GM12878 (cell line): ENCODE results near the gene ANKMY1. TPM values are rescaled to one million over a fixed set of nuclear protein-coding genes. Genes with fewer than 3 reads are reported as not detected.

Experiments used
- ATAC-seq: fragments of 200-7000 bp; cut with Tn5 transposase; 3 replicates; pipeline ENCODE4 v1.9.1; 2020; ENCODE audit warnings: mild to moderate bottlenecking, moderate library complexity
- BruUV-seq: library from RNA; stranded (reverse); fragments of 400-500 nt; replicated peaks from 2 replicates; lab custom pipeline; 2021; lab: Mats Ljungman, UMichigan
- CTCF ChIA-PET: fragments of 300-600 bp; sonication (Branson Sonifier 250); formaldehyde crosslinking; extraction: SDS; loops from one replicate; lab custom pipeline; 2021; ENCODE audit warnings: inconsistent platforms; lab: Yijun Ruan, JAX
- POLR2A ChIA-PET: fragments of 350-600 bp; formaldehyde crosslinking; extraction: SDS; loops from one replicate; lab custom pipeline; 2021; ENCODE audit warnings: inconsistent platforms; lab: Charles Lee
- RAD21 ChIA-PET: fragments of 300-600 bp; sonication (Branson Sonifier 250); formaldehyde crosslinking; loops from one replicate; lab custom pipeline; 2023; ENCODE audit warnings: antibody characterized with exemption; ENCODE audit not compliant: unreplicated experiment; lab: Charles Lee
- SMC1A ChIA-PET: fragments of 300-600 bp; sonication (Branson Sonifier 250); formaldehyde crosslinking; loops from one replicate; lab custom pipeline; 2023; ENCODE audit not compliant: unreplicated experiment, uncharacterized antibody; lab: Charles Lee
- DNase-seq: peaks from one replicate; pipeline ENCODE4 v3.0.0-alpha.2; 2011; ENCODE audit warnings: low read depth, low spot score
- FAIRE-seq: peaks from 3 replicates; lab custom pipeline; 2011; peaks lifted over from hg19 to GRCh38; lab: Jason Lieb, UNC
- H2AFZ ChIP-seq: 2 replicates; pipeline ENCODE4 v1.6.0; 2011; ENCODE audit warnings: low read depth, low read length, control low read depth; ENCODE audit not compliant: control insufficient read depth
- H3K27ac ChIP-seq: 2 replicates; pipeline ENCODE4 v1.5.1; 2011; ENCODE audit warnings: control low read depth; ENCODE audit not compliant: control insufficient read depth, insufficient read depth
- H3K27me3 ChIP-seq, 2 experiments: replicated peaks in 1 of 2; 2 replicates each; pipeline versions ENCODE4 v1.6.0 to v1.6.1; 2011; ENCODE audit warnings: low read length in 1 of 2; ENCODE audit not compliant: control insufficient read depth in 2 of 2, insufficient read depth in 2 of 2
- H3K36me3 ChIP-seq, 2 experiments: 2 replicates each; pipeline ENCODE4 v1.5.1; 2011; ENCODE audit warnings: low read length in 1 of 2; ENCODE audit not compliant: control insufficient read depth in 2 of 2, insufficient read depth in 2 of 2
- H3K4me1 ChIP-seq: 2 replicates; pipeline ENCODE4 v1.6.1; 2011; ENCODE audit warnings: mild to moderate bottlenecking, low read length, moderate library complexity, mixed read lengths; ENCODE audit not compliant: control insufficient read depth, insufficient read depth
- H3K4me2 ChIP-seq: 2 replicates; pipeline ENCODE4 v1.6.0; 2011; ENCODE audit warnings: control low read depth; ENCODE audit not compliant: control insufficient read depth, insufficient read depth
- H3K4me3 ChIP-seq: fragments of 200-600 bp; sonication (generic); 2 replicates; pipeline ENCODE4 v1.5.1; 2016
- H3K79me2 ChIP-seq: 2 replicates; pipeline ENCODE4 v1.6.0; 2011; ENCODE audit warnings: low read length; ENCODE audit not compliant: control insufficient read depth, insufficient read depth
- H3K9ac ChIP-seq: 2 replicates; pipeline ENCODE4 v1.8.0; 2011; ENCODE audit warnings: low read length, control low read depth, mixed read lengths; ENCODE audit not compliant: control insufficient read depth, insufficient read depth
- H3K9me3 ChIP-seq: replicated peaks from 3 replicates; pipeline ENCODE4 v1.5.1; 2011; ENCODE audit warnings: mild to moderate bottlenecking, low read length; ENCODE audit not compliant: control insufficient read depth, insufficient read depth
- H4K20me1 ChIP-seq: 2 replicates; pipeline ENCODE4 v1.6.0; 2011; ENCODE audit not compliant: control insufficient read depth, insufficient read depth
- ASH2L ChIP-seq: fragments of 300-600, 200-600 bp; sonication (generic); IDR thresholded peaks from 2 replicates; pipeline ENCODE4 v1.6.1; 2017; ENCODE audit warnings: low read depth, mild to moderate bottlenecking, borderline replicate concordance
- BCLAF1 ChIP-seq: fragments of 450-650 bp; IDR thresholded peaks from 2 replicates; pipeline ENCODE4 v1.6.1; 2017; ENCODE audit warnings: antibody characterized with exemption, mild to moderate bottlenecking, moderate library complexity
- DPF2 ChIP-seq: fragments of 450-650 bp; IDR thresholded peaks from 2 replicates; pipeline ENCODE4 v1.6.1; 2017; ENCODE audit warnings: mild to moderate bottlenecking
- EGR1 ChIP-seq, 2 experiments: IDR thresholded peaks; 1 replicate in 1 of 2; 2 replicates in 1 of 2; pipeline ENCODE4 v1.6.1; 2011 to 2012; ENCODE audit warnings: low read depth in 2 of 2, low read length in 2 of 2, borderline replicate concordance in 1 of 2, mild to moderate bottlenecking in 1 of 2, moderate library complexity in 1 of 2
- IKZF1 ChIP-seq: fragments of 450-650 bp; conservative IDR thresholded peaks from 2 replicates; pipeline ENCODE4 v1.6.1; 2017; ENCODE audit warnings: antibody characterized with exemption, mild to moderate bottlenecking
- KDM1A ChIP-seq: fragments of 200-600 bp; sonication (generic); IDR thresholded peaks from 2 replicates; pipeline ENCODE4 v1.6.1; 2016; ENCODE audit warnings: borderline replicate concordance
- MAX ChIP-seq: IDR thresholded peaks from 2 replicates; pipeline ENCODE4 v1.6.1; 2012; ENCODE audit warnings: low read depth, low read length, improper control_type of control experiment
- MXI1 ChIP-seq: fragments of 150-350 bp; IDR thresholded peaks from 2 replicates; pipeline ENCODE4 v1.6.1; 2011; ENCODE audit warnings: low read depth, mild to moderate bottlenecking, inconsistent platforms, low read length, improper control_type of control experiment
- NFYB ChIP-seq: IDR thresholded peaks from 2 replicates; pipeline ENCODE4 v1.6.1; 2011; ENCODE audit warnings: low read depth, mild to moderate bottlenecking, low read length, improper control_type of control experiment, moderate library complexity; ENCODE audit not compliant: insufficient read depth
- RBBP5 ChIP-seq: fragments of 200-600 bp; sonication (generic); conservative IDR thresholded peaks from 2 replicates; pipeline ENCODE4 v1.6.1; 2016
- SREBF1 ChIP-seq: IDR thresholded peaks from 2 replicates; pipeline ENCODE4 v1.6.1; 2012; ENCODE audit warnings: mild to moderate bottlenecking, low read length
- SREBF2 ChIP-seq: IDR thresholded peaks from 2 replicates; pipeline ENCODE4 v1.6.1; 2012; ENCODE audit warnings: mild to moderate bottlenecking, low read length
- TAF1 ChIP-seq: IDR thresholded peaks from 2 replicates; pipeline ENCODE4 v1.6.1; 2011; ENCODE audit warnings: mild to moderate bottlenecking, low read depth, low read length, borderline replicate concordance
- TCF12 ChIP-seq: IDR thresholded peaks from 2 replicates; pipeline ENCODE4 v1.6.1; 2011; ENCODE audit warnings: low read depth, mild to moderate bottlenecking, low read length
- ZNF24 ChIP-seq: fragments of 450-650 bp; IDR thresholded peaks from 2 replicates; pipeline ENCODE4 v1.6.1; 2017; ENCODE audit warnings: antibody characterized with exemption, mild to moderate bottlenecking
- WGBS: methylation state at CpG from one replicate; pipeline ENCODE4 v1.1.6; 2016; ENCODE audit warnings: low lambda C conversion rate; ENCODE audit not compliant: insufficient replicate concordance, insufficient coverage; ENCODE audit errors: missing lambda C conversion rate; 5-methylcytosine and 5-hydroxymethylcytosine counted together
- in situ Hi-C: fragments of 300-500 bp; cut with MboI; formaldehyde crosslinking; loops from 9 replicates; pipeline ENCODE4 v1.14.3; 2018; ENCODE audit warnings: mixed read lengths
- intact Hi-C: fragments of 100-400 bp; cut with micrococcal nuclease; formaldehyde crosslinking; loops from one replicate; pipeline ENCODE4 v1.14.2; 2022; ENCODE audit not compliant: unreplicated experiment
- polyA plus RNA-seq, 11 experiments: library from polyadenylated mRNA; depleted of rRNA in 4 of 11; unstranded in 6 of 11; stranded (reverse) in 5 of 11; fragments of >200 nt; fragmentation: Nextera tagmentation in 4 of 11; fragmentation: Illumina TruSeq in 1 of 11; extraction: Ambion mirVana in 4 of 11; extraction: Trizol in 1 of 11; gene quantifications; 1 replicate in 1 of 11; 2 replicates in 10 of 11; pipeline versions ENCODE4 v1.2.1 to v1.2.3, GENCODE V29; 2011 to 2016; ENCODE audit warnings: inconsistent platforms in 2 of 11, missing spikeins in 2 of 11, low read depth in 1 of 11
- total RNA-seq, 4 experiments: library from RNA; depleted of rRNA in 3 of 4; stranded (reverse); fragments of >200 nt in 3 of 4; fragmentation: Illumina TruSeq in 1 of 4; extraction: Trizol in 1 of 4; gene quantifications; 2 replicates each; pipeline versions ENCODE4 v1.2.1 to v1.2.3, GENCODE V29; 2013 to 2021
- TF ChIP-seq, protein P1 (sequence below), 3 experiments: IDR thresholded peaks in 2 of 3; conservative IDR thresholded peaks in 1 of 3; 2 replicates each; pipeline ENCODE4 v1.5.1; 2011; ENCODE audit warnings: low read depth in 3 of 3, low read length in 3 of 3, mild to moderate bottlenecking in 3 of 3, control low read depth in 2 of 3, moderate library complexity in 2 of 3, inconsistent platforms in 1 of 3, mixed read lengths in 1 of 3; ENCODE audit not compliant: control insufficient read depth in 2 of 3, insufficient read depth in 1 of 3; ENCODE audit errors: extremely low read depth in 1 of 3
- TF ChIP-seq, protein P2 (sequence below): fragments of 150-350 bp; IDR thresholded peaks from 2 replicates; pipeline ENCODE4 v1.6.1; 2014; ENCODE audit warnings: mild to moderate bottlenecking, low read depth, low read length

The ANKMY1 gene
- total and polyA plus RNA-seq, 10 of the 15 experiments (the other 5 are each of a cell fraction or from before 2014, with no cell fraction given): 1.1 to 15.3 (median 11.1) TPM

- Histone ChIP-seq H3K36me3 (no peaks in the 10 kb centered on the region), H3K27me3 (peaks cover 7 to 17% of the 10 kb centered on the region in 2 experiments), H3K4me3 (peak overlapping the region; percentile 64; the same call in 1 of the 2 replicates), H3K27ac (no peak overlapping the region), H3K9ac (no peak overlapping the region), H3K4me2 (peak overlapping the region; percentile 69), H3K9me3 (no peaks in the 10 kb centered on the region), H2AFZ (peak overlapping the region; percentile 51), H4K20me1 (0 out of 2 replicates have a peak, but pooled peaks cover 2% of the 10 kb centered on the region), H3K79me2 (no peaks in the 10 kb centered on the region), H3K4me1 (no peaks in the 10 kb centered on the region)
- POLR2A ChIA-PET: no interaction called here
- peak; percentile 69 for ATAC-seq
- CTCF ChIA-PET: no interaction called here
- no TSS peak for BruUV-seq
- RAD21 ChIA-PET: no interaction called here
- 8% methylated on average over 7 of the region's 71 CpGs for WGBS
- intact Hi-C loops: loop anchor here (5.0 kb wide), 2 partner anchors 203 to 373 kb away; no protein-coding TSS in a partner anchor
- FAIRE-seq: no peak
- DNase-seq: no peak
- SMC1A ChIA-PET: no interaction called here
- in situ Hi-C loops: no loop called here
- no peak for TF ChIP-seq BCLAF1
- no peak for TF ChIP-seq MAX
- TF ChIP-seq KDM1A: no peak
- TF ChIP-seq IKZF1: no peak
- TF ChIP-seq, protein P1, sequence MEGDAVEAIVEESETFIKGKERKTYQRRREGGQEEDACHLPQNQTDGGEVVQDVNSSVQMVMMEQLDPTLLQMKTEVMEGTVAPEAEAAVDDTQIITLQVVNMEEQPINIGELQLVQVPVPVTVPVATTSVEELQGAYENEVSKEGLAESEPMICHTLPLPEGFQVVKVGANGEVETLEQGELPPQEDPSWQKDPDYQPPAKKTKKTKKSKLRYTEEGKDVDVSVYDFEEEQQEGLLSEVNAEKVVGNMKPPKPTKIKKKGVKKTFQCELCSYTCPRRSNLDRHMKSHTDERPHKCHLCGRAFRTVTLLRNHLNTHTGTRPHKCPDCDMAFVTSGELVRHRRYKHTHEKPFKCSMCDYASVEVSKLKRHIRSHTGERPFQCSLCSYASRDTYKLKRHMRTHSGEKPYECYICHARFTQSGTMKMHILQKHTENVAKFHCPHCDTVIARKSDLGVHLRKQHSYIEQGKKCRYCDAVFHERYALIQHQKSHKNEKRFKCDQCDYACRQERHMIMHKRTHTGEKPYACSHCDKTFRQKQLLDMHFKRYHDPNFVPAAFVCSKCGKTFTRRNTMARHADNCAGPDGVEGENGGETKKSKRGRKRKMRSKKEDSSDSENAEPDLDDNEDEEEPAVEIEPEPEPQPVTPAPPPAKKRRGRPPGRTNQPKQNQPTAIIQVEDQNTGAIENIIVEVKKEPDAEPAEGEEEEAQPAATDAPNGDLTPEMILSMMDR (IDR thresholded peaks at IDR 0.05 in 2 of 3, conservative IDR thresholded peaks at IDR 0.05 in 1 of 3; ENCODE audit: control insufficient read depth in 2 of 3, extremely low read depth in 1 of 3, insufficient read depth in 1 of 3, low read depth in 3 of 3, low read length in 3 of 3): no peak
- no peak for TF ChIP-seq SREBF2
- TF ChIP-seq RBBP5: no peak
- TF ChIP-seq TAF1: no peak
- no peak for TF ChIP-seq MXI1
- TF ChIP-seq, protein P2, sequence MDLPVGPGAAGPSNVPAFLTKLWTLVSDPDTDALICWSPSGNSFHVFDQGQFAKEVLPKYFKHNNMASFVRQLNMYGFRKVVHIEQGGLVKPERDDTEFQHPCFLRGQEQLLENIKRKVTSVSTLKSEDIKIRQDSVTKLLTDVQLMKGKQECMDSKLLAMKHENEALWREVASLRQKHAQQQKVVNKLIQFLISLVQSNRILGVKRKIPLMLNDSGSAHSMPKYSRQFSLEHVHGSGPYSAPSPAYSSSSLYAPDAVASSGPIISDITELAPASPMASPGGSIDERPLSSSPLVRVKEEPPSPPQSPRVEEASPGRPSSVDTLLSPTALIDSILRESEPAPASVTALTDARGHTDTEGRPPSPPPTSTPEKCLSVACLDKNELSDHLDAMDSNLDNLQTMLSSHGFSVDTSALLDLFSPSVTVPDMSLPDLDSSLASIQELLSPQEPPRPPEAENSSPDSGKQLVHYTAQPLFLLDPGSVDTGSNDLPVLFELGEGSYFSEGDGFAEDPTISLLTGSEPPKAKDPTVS: no peak
- TF ChIP-seq NFYB: peak; percentile 54; the same call in 1 of the 2 replicates
- no peak for TF ChIP-seq ZNF24
- no peak for TF ChIP-seq DPF2
- TF ChIP-seq SREBF1: no peak
- no peak for TF ChIP-seq ASH2L
- no peak for TF ChIP-seq TCF12
- peak in 1 of 2 experiments; percentile 66; a peak in 2 of 3 replicates for TF ChIP-seq EGR1 (IDR thresholded peaks at IDR 0.05; ENCODE audit: borderline replicate concordance in 1 of 2, low read depth in 2 of 2, low read length in 2 of 2)
Observed at GRCh38 chr2:240434728-240435456, 122.9 kb downstream of the ANKMY1 start.
